Activated naive CD8-positive, alpha-beta T cell treated with anti-CD3 and anti-CD28 coated beads, Interleukin-2, amount 10 ng/mL, durations not matched to agents 7 days and 5 days (primary cell): ENCODE results near the gene KRTAP10-9. TPM values are rescaled to one million over a fixed set of nuclear protein-coding genes. Genes with fewer than 3 reads are reported as not detected.
"Not testable (repeated sequence)": the region's sequence is repeated elsewhere in the genome, so short reads cannot be mapped to it uniquely, and the experiment has no call there.

Experiments used
- ATAC-seq: fragments of 150-1000 bp; cut with Tn5 transposase; one replicate; pipeline ENCODE4 v1.10.0; 2021; ENCODE audit warnings: low read depth, moderate library complexity
- POLR2A ChIA-PET: fragments of 350-600 bp; sonication (Branson Sonifier 250); formaldehyde crosslinking; loops from one replicate; lab custom pipeline; 2021; ENCODE audit warnings: antibody characterized with exemption; lab: Charles Lee
- DNase-seq: peaks from one replicate; pipeline ENCODE4 v3.0.0; 2021
- H3K27ac Mint-ChIP-seq: one replicate; pipeline ENCODE4 v1.8.0; 2022; ENCODE audit warnings: mild to moderate bottlenecking, mixed read lengths
- H3K27me3 Mint-ChIP-seq: one replicate; pipeline ENCODE4 v1.8.0; 2022; ENCODE audit warnings: mild to moderate bottlenecking, moderate library complexity, mixed read lengths
- H3K36me3 Mint-ChIP-seq: one replicate; pipeline ENCODE4 v1.8.0; 2021; ENCODE audit warnings: mild to moderate bottlenecking, mixed read lengths
- H3K4me1 Mint-ChIP-seq: one replicate; pipeline ENCODE4 v1.8.0; 2021; ENCODE audit warnings: mixed read lengths
- H3K4me3 Mint-ChIP-seq: one replicate; pipeline ENCODE4 v1.8.0; 2022; ENCODE audit warnings: mild to moderate bottlenecking, moderate library complexity, mixed read lengths
- H3K9me3 Mint-ChIP-seq: one replicate; pipeline ENCODE4 v1.8.0; 2021; ENCODE audit warnings: mixed read lengths
- total RNA-seq, 2 experiments: library from RNA; stranded (reverse); gene quantifications; one replicate each; pipeline ENCODE4 v1.2.3, GENCODE V29; 2021

KRTAP10-9 gene
- total RNA-seq, 2 experiments from 2014 or later: not detected

- Mint-ChIP-seq H3K4me3 (no peak overlapping the region), H3K4me1 (peaks cover 15% of the 10 kb centered on the region), H3K27ac (no peak overlapping the region), H3K9me3 (peaks cover 15% of the 10 kb centered on the region), H3K36me3 (peaks cover 8% of the 10 kb centered on the region), H3K27me3 (peaks cover 2% of the 10 kb centered on the region)
- DNase-seq: no peak
- ATAC-seq: no peak
- POLR2A ChIA-PET: no interaction called here
These were observed 12.7 kb upstream of the KRTAP10-9 start for GRCh38 chr21:44614161-44614631.

GRCh38 chr21:44614961-44615391 lies 11.9 kb upstream of the KRTAP10-9 start:
- no peak overlapping the region for H3K4me3 Mint-ChIP-seq
- H3K9me3 Mint-ChIP-seq: peaks cover 17% of the 10 kb centered on the region
- POLR2A ChIA-PET: no interaction called here
- H3K27me3 Mint-ChIP-seq: no peaks in the 10 kb centered on the region
- peaks cover 21% of the 10 kb centered on the region for H3K4me1 Mint-ChIP-seq
- no peak overlapping the region for H3K27ac Mint-ChIP-seq
- ATAC-seq (no peak), DNase-seq (no peak)
- H3K36me3 Mint-ChIP-seq: peaks cover 16% of the 10 kb centered on the region

GRCh38 chr21:44615466-44615865 lies 11.4 kb upstream of the KRTAP10-9 start:
- ATAC-seq (no peak), DNase-seq (no peak)
- Mint-ChIP-seq H3K27ac (no peak overlapping the region), H3K4me3 (no peak overlapping the region), H3K27me3 (no peaks in the 10 kb centered on the region), H3K4me1 (peaks cover 21% of the 10 kb centered on the region), H3K9me3 (peaks cover 19% of the 10 kb centered on the region), H3K36me3 (peaks cover 19% of the 10 kb centered on the region)
- POLR2A ChIA-PET: no interaction called here

GRCh38 chr21:44615911-44616590 lies 10.8 kb upstream of the KRTAP10-9 start:
- peak overlapping the region; percentile 9 for H3K27ac Mint-ChIP-seq
- H3K4me1 Mint-ChIP-seq: peaks cover 21% of the 10 kb centered on the region
- H3K36me3 Mint-ChIP-seq: peaks cover 23% of the 10 kb centered on the region
- DNase-seq (no peak), ATAC-seq (no peak)
- no peaks in the 10 kb centered on the region for H3K27me3 Mint-ChIP-seq
- H3K4me3 Mint-ChIP-seq: no peak overlapping the region
- POLR2A ChIA-PET: no interaction called here
- peaks cover 24% of the 10 kb centered on the region for H3K9me3 Mint-ChIP-seq

- Mint-ChIP-seq H3K27me3 (no peaks in the 10 kb centered on the region), H3K36me3 (peaks cover 23% of the 10 kb centered on the region), H3K4me1 (peaks cover 21% of the 10 kb centered on the region), H3K27ac (peak overlapping the region; percentile 9), H3K9me3 (peaks cover 21% of the 10 kb centered on the region), H3K4me3 (no peak overlapping the region)
- DNase-seq (no peak), ATAC-seq (no peak)
- POLR2A ChIA-PET: no interaction called here
These were observed 10.3 kb upstream of the KRTAP10-9 start for GRCh38 chr21:44616591-44616926.

- H3K4me1 Mint-ChIP-seq: peaks cover 21% of the 10 kb centered on the region
- no peak overlapping the region for H3K27ac Mint-ChIP-seq
- DNase-seq: no peak
- peaks cover 23% of the 10 kb centered on the region for H3K36me3 Mint-ChIP-seq
- no peak for ATAC-seq
- POLR2A ChIA-PET: no interaction called here
- no peak overlapping the region for H3K4me3 Mint-ChIP-seq
- no peaks in the 10 kb centered on the region for H3K27me3 Mint-ChIP-seq
- H3K9me3 Mint-ChIP-seq: peaks cover 23% of the 10 kb centered on the region
These were observed 9.8 kb upstream of the KRTAP10-9 start for GRCh38 chr21:44617071-44617501.

GRCh38 chr21:44618504-44618903 lies 8.4 kb upstream of the KRTAP10-9 start:
- Mint-ChIP-seq H3K4me1 (peaks cover 21% of the 10 kb centered on the region), H3K27ac (peak overlapping the region; percentile 79), H3K9me3 (peaks cover 32% of the 10 kb centered on the region), H3K27me3 (no peaks in the 10 kb centered on the region), H3K4me3 (peak overlapping the region; percentile 48), H3K36me3 (peaks cover 25% of the 10 kb centered on the region)
- POLR2A ChIA-PET: interaction anchor here (1.2 to 1.3 kb wide), 4 partner anchors 10 to 71 kb away, joined by 3 to 8 read pairs (median 4); partner anchors contain the start of genes KRTAP12-1 and KRTAP12-3
- ATAC-seq: peak; percentile 39
- no peak for DNase-seq

- no peak for DNase-seq
- Mint-ChIP-seq H3K4me1 (peaks cover 21% of the 10 kb centered on the region), H3K9me3 (peaks cover 33% of the 10 kb centered on the region), H3K27me3 (no peaks in the 10 kb centered on the region), H3K27ac (peak overlapping the region; percentile 79), H3K36me3 (peaks cover 25% of the 10 kb centered on the region), H3K4me3 (peak overlapping the region; percentile 48)
- peak; percentile 97 for ATAC-seq
- POLR2A ChIA-PET: interaction anchor here (1.2 to 1.3 kb wide), 4 partner anchors 10 to 71 kb away, joined by 3 to 8 read pairs (median 4); partner anchors contain the start of genes KRTAP12-1 and KRTAP12-3
These were observed 8.0 kb upstream of the KRTAP10-9 start for GRCh38 chr21:44618909-44619308.

- Mint-ChIP-seq H3K27ac (no peak overlapping the region), H3K36me3 (peaks cover 27% of the 10 kb centered on the region), H3K9me3 (peaks cover 40% of the 10 kb centered on the region), H3K4me3 (no peak overlapping the region), H3K4me1 (peaks cover 21% of the 10 kb centered on the region), H3K27me3 (no peaks in the 10 kb centered on the region)
- DNase-seq: no peak
- POLR2A ChIA-PET: interaction anchor here (1.3 kb wide), 2 partner anchors 38 to 62 kb away, joined by 3 to 8 read pairs; partner anchors contain the start of genes KRTAP12-1 and KRTAP12-3
- no peak for ATAC-seq
These were observed 7.0 kb upstream of the KRTAP10-9 start for GRCh38 chr21:44619886-44620285.

- Mint-ChIP-seq H3K27ac (no peak overlapping the region), H3K27me3 (no peaks in the 10 kb centered on the region), H3K4me1 (peaks cover 12% of the 10 kb centered on the region), H3K4me3 (no peak overlapping the region), H3K36me3 (peaks cover 22% of the 10 kb centered on the region), H3K9me3 (peaks cover 39% of the 10 kb centered on the region)
- DNase-seq: no peak
- POLR2A ChIA-PET: no interaction called here
- ATAC-seq: no peak
These were observed 3.3 kb upstream of the KRTAP10-9 start for GRCh38 chr21:44623575-44623974.

- peaks cover 34% of the 10 kb centered on the region for H3K9me3 Mint-ChIP-seq
- POLR2A ChIA-PET: no interaction called here
These were observed 1.1 kb upstream of the KRTAP10-9 start for GRCh38 chr21:44625756-44626155.

GRCh38 chr21:44626262-44626661 lies 631 bp upstream of the KRTAP10-9 start:
- no peak for DNase-seq
- POLR2A ChIA-PET: no interaction called here
- Mint-ChIP-seq H3K27me3 (no peaks in the 10 kb centered on the region), H3K4me3 (no peak overlapping the region), H3K36me3 (peaks cover 19% of the 10 kb centered on the region), H3K4me1 (peaks cover 8% of the 10 kb centered on the region), H3K9me3 (peaks cover 37% of the 10 kb centered on the region), H3K27ac (peak overlapping the region; percentile 32)
- no peak for ATAC-seq

More at GRCh38 chr21:44625756-44626155, 1.1 kb upstream of the KRTAP10-9 start:
- Mint-ChIP-seq H3K27me3 (no peaks in the 10 kb centered on the region), H3K27ac (no peak overlapping the region), H3K4me3 (no peak overlapping the region), H3K4me1 (peaks cover 8% of the 10 kb centered on the region), H3K36me3 (peaks cover 16% of the 10 kb centered on the region)
- no peak for DNase-seq
- ATAC-seq: no peak

- H3K27ac Mint-ChIP-seq, POLR2A ChIA-PET, H3K4me3 Mint-ChIP-seq, DNase-seq, ATAC-seq, H3K27me3 Mint-ChIP-seq, H3K4me1 Mint-ChIP-seq: not testable (repeated sequence)
- H3K36me3 Mint-ChIP-seq: peaks cover 19% of the 10 kb centered on the region
- H3K9me3 Mint-ChIP-seq: peaks cover 40% of the 10 kb centered on the region
These were observed 409 bp downstream of the KRTAP10-9 start for GRCh38 chr21:44627181-44627822.
